HuH-7.5 (cell line): Measurements from ENCODE around the gene MAGEL2.
"Not testable (repeated sequence)": the region's sequence is repeated elsewhere in the genome, so short reads cannot be mapped to it uniquely, and the experiment has no call there.

Experiments
- DNase-seq: peaks from one replicate; pipeline ENCODE4 v3.0.0; 2011; ENCODE audit warnings: low spot score

The MAGEL2 gene

DNA sequence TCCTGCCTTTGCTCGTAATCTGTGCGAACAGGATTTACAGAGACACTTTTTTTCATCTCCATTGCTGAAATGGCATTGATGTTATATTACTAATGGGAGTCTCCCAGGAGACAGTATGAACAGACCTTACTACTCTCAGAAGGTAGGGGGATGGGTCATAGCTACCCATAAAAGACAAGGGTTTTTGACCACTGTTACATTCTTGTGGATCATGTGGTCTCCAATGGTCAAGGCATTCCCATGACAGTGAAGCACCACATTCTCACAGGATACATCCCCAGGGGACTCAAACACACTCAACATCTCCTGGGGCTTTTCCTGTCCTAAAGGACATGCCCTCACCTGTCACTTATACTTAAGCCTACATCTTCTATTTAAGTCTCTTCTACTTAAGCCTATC, 41.4 kb downstream of the MAGEL2 start:
- no peak for DNase-seq

DNA sequence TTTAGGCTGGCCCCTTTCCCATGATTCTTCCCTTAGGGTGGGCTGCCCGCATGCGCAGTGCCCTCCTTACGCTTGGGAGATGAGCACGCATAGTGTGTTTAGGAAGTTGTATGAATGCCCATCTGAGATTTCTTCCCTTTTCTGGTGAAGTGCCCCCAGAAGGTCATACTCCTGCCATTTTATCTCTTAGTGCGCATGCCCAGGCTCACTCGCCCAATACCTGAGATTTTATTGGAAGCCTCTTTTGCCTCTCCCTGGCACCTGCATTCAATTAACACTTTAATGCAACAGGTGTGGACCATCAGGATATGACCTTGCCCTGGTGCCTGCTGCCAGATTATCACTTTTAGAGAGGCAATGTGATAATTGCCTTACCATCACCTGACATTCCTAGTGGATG, 45.5 kb downstream of the MAGEL2 start:
- DNase-seq = no peak

DNA sequence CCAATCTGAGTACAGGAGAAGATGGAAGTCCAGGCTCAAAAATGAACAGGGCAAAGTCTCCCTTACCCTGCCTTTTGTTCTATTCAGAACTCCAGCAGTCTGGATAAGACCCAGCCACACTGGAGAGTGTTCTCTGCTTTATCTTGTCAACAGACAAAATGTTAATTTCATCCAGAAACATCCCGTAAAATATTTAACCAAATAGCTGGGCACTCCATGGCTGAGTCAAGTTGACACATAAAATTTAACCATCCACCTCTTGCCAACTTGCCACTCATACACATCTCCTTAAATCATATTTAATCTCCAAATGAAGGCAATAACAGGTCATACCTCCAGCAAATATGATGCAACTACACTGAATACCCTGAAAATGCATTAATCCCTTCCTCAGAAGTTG, 48.6 kb downstream of the MAGEL2 start:
- no peak for DNase-seq

DNA sequence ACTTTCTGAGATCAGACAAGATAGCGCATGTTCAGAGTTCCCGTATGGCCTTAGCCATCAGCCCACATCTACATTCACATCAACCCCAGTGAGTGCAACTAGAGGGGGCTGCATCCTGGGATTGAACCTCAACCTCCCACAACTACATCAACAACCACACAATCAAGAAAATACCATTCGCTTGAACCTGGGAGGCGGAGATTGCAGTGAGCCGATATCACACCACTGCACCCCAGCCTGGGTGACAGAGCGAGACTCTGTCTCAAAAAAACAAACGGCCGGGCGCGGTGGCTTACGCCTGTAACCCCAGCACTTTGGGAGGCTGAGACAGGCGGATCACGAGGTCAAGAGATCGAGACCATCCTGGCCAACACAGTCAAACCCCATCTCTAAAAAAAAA, 50.4 kb downstream of the MAGEL2 start:
- not testable (repeated sequence) for DNase-seq

DNA sequence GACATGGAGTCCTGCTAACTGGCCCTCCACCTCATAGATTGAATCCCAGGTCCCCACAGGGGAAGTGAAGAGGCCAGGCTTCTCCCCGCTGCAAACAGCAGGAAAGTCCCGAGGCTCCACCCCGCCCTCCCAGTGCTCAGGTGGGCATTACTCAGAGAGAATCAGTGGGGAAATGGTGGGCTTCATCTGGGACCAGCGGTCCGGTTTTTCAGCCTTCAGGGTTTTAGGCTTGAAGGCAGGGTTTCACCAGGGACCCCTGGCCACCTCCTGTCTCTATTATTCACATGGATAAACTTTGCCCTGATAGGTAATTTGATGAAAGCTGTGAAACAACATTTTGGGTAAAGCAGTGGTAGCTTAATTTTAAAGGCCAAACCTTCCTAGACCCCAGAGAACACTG, 50.9 kb downstream of the MAGEL2 start:
- no peak for DNase-seq

DNA sequence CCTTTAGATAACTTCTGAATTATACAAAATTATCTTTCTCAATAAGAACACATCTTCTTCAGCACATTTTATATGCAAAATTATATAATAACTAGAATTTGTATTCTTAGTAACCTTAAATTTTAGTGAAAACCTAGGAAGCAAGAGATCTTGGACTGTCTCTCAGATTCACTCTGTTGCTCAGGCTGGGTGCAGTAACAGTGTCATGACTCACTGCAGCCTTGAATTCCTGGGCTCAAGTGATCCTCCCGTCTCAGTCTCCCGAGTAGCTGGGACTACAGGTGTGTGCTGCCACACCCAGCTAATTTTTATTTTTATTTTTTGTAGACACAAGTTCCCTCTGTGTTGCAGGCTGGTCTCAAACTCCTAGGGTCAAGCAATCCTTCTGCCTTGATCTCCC, 52.3 kb downstream of the MAGEL2 start:
- DNase-seq = no peak

DNA sequence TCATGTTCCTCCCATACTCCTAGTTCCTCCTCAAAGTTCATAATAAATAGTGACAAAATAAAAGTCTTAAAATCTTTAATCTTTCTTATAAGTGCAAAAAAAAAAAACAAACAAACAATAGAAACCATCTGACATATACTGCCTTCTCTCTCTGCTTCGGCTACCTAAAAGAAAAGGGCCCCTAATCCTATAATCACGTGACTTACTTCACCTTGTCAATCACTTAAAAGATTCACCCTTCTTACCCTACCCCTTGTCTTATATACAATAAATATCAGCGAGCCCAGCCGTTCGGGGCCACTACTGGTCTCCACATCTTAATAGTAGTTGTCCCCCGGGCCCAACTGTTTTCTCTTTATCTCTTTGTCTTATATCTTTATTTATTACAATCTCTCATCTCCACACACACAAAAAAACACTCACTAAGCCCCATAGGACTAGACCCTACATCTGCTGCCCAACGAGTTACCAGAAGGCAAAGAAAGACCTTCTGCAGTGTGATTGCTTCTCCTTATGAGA, 53.4 kb downstream of the MAGEL2 start:
- DNase-seq = no peak
